Measurements from ENCODE around the gene WDR46. TPM values are rescaled to one million over a fixed set of nuclear protein-coding genes. Genes with fewer than 3 reads are reported as not detected.

The WDR46 gene
- total RNA-seq, 1 donor from 2014 or later = 15.1 TPM

DNA sequence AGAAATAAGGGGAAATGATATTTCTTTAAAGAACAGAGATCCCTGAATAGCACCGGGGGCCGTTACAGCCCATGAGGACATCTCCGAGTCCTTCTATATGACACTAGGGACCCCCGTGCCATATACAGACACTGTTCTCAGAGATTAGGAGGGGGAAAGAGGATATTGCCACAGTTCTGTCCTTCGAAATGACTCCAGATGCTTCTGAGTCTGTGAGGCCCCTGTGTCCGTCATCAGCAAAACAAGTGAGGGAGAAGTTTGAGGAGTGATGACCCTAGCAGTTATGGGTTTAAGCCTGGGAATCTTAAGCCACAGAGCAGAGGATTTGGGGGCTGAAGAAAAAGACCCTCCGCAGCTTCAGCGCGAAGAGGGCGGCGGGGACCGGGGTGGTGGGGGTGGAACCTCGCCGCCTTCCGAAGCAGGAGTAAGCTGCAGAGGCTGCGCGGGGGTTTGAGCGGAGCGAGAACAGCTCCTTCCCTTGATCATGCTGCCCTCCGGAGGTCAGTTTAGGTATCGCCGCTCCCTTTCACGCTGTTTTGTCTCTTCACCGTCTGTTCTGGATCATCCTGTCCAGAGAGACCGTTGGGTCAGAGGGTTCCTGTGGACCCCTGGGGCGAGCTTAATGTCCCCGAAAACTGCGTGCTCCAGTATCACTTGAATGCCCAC lies 40.9 kb downstream of the WDR46 start:
- peak; percentile 76 for ATAC-seq
- DNase-seq = peak; percentile 91
- intact Hi-C loops (cut with micrococcal nuclease) = loop anchor here (5.0 to 10.0 kb wide), 2 partner anchors 86 to 233 kb away; no protein-coding TSS in a partner anchor

DNA sequence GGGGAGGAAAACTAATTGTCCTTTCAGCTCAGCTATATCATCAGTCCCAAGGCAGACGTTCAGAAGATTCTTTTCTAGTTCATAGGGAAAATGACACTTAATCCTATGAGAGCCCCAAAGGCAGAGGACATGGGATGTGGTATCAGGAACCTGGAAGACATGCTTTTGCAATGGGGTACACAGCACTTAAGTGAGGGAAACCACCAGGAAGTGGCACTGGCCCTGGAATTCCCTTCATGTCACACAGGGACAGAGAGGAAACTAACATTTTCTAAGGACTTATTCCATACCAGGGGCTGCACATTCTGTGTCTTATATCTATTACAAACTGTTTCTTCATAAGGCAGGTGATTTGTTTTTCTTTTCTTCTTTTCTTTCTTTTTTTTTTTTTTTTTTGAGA lies 45.6 kb downstream of the WDR46 start:
- no peak for DNase-seq
- intact Hi-C loops (cut with micrococcal nuclease) = loop anchor here (10.0 kb wide), 1 partner anchor 229 kb away; no protein-coding TSS in a partner anchor

DNA sequence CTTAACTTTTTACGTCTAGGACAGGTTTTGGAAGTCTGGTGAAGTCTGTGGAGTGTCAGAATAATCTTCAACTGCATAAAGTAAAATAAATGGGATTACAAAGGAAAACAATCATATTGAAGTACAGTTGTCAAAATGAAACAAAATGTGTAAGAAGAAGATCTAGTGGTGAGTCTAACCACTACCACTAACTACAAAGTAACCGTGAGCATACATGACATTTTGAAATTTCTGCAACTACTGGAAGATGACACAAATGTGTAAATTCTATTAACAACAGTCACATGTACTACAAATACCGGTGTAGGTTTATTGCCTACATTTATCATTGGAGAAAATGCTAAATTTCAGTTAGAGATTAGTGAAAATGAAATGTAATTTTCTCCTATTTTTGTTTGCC lies 47.1 kb downstream of the WDR46 start:
- DNase-seq (no peak), ATAC-seq (no peak)
- intact Hi-C loops (cut with micrococcal nuclease) = loop anchor here (10.0 kb wide), 1 partner anchor 227 kb away; no protein-coding TSS in a partner anchor

More for the DNA sequence above, 45.6 kb downstream of the WDR46 start:
- ATAC-seq = no peak

DNA sequence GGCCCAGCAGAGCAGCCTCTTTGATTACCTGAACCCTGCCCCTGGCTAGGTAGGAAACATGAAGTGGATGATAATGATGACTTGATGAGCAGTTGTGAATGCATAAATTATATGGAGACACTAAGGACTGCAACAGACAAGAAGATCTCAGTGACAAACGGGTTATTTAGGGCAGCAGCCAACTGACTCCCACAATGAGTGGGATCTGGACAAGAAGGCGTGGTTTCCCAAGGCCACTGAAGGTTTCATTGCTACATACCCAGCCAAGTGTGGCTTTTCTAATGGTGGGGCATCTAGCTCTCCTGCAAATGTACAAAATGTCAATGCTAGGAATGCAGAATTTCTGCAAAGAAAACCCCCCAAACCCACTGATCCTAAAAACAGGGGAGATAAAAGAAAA lies 51.3 kb downstream of the WDR46 start:
- DNase-seq (no peak), ATAC-seq (no peak)
- intact Hi-C loops (cut with micrococcal nuclease) = no loop called here

DNA sequence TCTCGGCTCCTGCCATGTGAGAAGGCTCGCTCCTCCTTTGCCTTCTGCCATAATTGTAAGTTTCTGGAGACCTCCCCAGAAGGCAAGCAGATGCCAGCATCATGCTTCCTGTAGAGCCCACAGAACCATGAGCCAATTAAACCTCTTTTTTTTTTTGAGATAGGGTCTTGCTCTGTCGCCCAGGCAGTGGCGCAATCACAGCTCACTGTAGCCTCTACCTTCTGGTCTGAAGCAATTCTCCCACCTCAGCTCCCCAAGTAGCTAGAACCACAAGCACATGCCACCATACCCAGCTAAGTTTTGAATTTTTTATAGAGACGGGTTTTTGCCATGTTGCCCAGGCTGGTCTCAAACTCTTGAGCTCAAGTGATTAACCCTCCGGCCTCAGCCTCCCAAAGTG lies 52.2 kb downstream of the WDR46 start:
- no peak for DNase-seq
- ATAC-seq = no peak
- intact Hi-C loops (cut with micrococcal nuclease) = no loop called here

DNA sequence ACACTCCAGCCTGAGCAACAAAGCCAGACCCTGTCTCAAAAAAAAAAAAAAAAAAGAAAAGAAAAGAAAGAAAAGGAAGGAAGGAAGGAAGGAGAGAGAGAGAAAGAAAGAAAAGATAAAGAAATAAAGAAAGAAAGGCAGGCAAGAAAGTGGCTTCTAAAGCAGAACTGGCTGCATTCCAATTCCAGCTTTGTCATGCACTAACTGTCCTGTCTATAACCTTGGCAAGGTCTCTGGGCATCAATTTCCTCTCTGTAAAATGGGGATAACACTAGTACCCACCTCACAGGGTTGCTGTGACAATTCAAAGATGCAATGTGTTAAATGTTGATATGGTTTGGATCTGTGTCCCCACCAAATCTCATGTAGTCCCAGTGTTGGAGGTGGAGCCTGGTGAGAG lies 52.7 kb downstream of the WDR46 start:
- intact Hi-C loops (cut with micrococcal nuclease) = no loop called here

DNA sequence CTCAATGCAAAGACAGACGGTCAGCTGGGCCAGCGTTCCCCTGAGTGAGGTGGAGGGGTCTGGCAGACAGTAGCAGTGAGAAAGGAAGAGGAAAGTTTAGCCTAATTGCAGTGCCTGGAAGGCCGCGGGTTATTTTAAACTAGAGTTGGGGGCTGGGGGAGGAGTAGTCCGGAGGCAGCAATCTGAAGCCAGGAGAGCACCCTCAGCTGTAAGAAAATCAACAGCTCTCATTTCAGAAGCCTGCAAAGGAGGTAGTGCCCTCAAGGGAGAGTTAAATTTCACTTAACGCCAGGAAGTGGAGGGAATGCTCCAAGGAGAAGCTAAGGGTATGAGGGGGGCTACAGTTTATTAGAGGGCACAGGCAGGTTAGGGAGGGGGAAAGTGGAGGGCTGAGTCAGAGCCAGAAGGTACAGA lies 53.8 kb downstream of the WDR46 start:
- DNase-seq (no peak), ATAC-seq (no peak)
- intact Hi-C loops (cut with micrococcal nuclease) = no loop called here

More for the DNA sequence above, 52.7 kb downstream of the WDR46 start:
- ATAC-seq = no peak
- DNase-seq = no peak

Small RNA genes lying within 50 kb of the gene (microRNA-seq; reads per million reads assigned to microRNA genes)
- gene MIR6834 (ENCODE audit: borderline number of aligned reads) (not detected), gene MIR6873 (ENCODE audit: borderline number of aligned reads) (not detected)

Other genes with a start within 250 kb of the WDR46 start
- 37.7 TPM for gene HLA-DPA1, start 215.6 kb downstream of the WDR46 start, total RNA-seq
- 41.5 TPM for gene HLA-DPB1, start 213.2 kb downstream of the WDR46 start, total RNA-seq
- gene COL11A2, start 96.8 kb downstream of the WDR46 start, total RNA-seq = 1.9 TPM
- gene RXRB, start 88.6 kb downstream of the WDR46 start, total RNA-seq = 41.2 TPM
- 47.7 TPM for gene SLC39A7, start 88.4 kb downstream of the WDR46 start, total RNA-seq
- gene HSD17B8, start 84.6 kb downstream of the WDR46 start, total RNA-seq = 24.8 TPM
- gene RING1, start 80.7 kb downstream of the WDR46 start, total RNA-seq = 30.1 TPM
- gene VPS52, start 17.4 kb downstream of the WDR46 start, total RNA-seq = 32.7 TPM
- gene RPS18, start 17.2 kb downstream of the WDR46 start, total RNA-seq = 931 TPM
- 6.9 TPM for gene B3GALT4, start 12.1 kb downstream of the WDR46 start, total RNA-seq
- gene PFDN6, start 362 bp upstream of the WDR46 start, total RNA-seq = 57.3 TPM
- gene RGL2, start 9.7 kb upstream of the WDR46 start, total RNA-seq = 59.4 TPM
- gene TAPBP, start 24.8 kb upstream of the WDR46 start, total RNA-seq = 93.0 TPM
- 11.1 TPM for gene ZBTB22, start 28.5 kb upstream of the WDR46 start, total RNA-seq
- gene DAXX, start 33.7 kb upstream of the WDR46 start, total RNA-seq = 21.2 TPM
- gene KIFC1, start 102.6 kb upstream of the WDR46 start, total RNA-seq = 0.74 TPM
- gene PHF1, start 121.8 kb upstream of the WDR46 start, total RNA-seq = 51.9 TPM
- gene CUTA, start 128.9 kb upstream of the WDR46 start, total RNA-seq = 120 TPM
- 6.2 TPM for gene SYNGAP1, start 130.8 kb upstream of the WDR46 start, total RNA-seq
- 5.1 TPM for gene ZBTB9, start 165.3 kb upstream of the WDR46 start, total RNA-seq

All from left ventricle myocardium superior (tissue), 1 donor.